ENCODE results near the gene TBL3.

- no peak for TF ChIP-seq CTCF (IDR thresholded peaks at IDR 0.05)
- TF ChIP-seq POLR2A (IDR thresholded peaks at IDR 0.05) = no peak
Measured at GRCh38 chr16:1966460-1966859, 5.4 kb upstream of the TBL3 start, which contains the start of gene RNF151.

All from uterus (tissue), 2 donors.